Skeletal muscle cell (primary cell): ENCODE data around the gene SERAC1.

Experiments
- DNase-seq: peaks from one replicate; pipeline ENCODE4 v3.0.0-alpha.2; 2010; ENCODE audit warnings: low read depth
- H3K4me3 ChIP-seq: 2 replicates; pipeline ENCODE4 v1.5.1; 2011; ENCODE audit warnings: low read depth, mild to moderate bottlenecking, control low read depth, low read length, moderate library complexity

Gene SERAC1

GRCh38 chr6:158086054-158086503 lies 82.0 kb downstream of the SERAC1 start:
- no peak overlapping the region for H3K4me3 ChIP-seq
- DNase-seq: no peak

GRCh38 chr6:158085261-158086053 lies 82.6 kb downstream of the SERAC1 start:
- no peak overlapping the region for H3K4me3 ChIP-seq
- no peak for DNase-seq

- no peak overlapping the region for H3K4me3 ChIP-seq
- no peak for DNase-seq
These were observed 84.4 kb downstream of the SERAC1 start for GRCh38 chr6:158083455-158084325.

- no peak for DNase-seq
- H3K4me3 ChIP-seq: no peak overlapping the region
These were observed 86.5 kb downstream of the SERAC1 start for GRCh38 chr6:158081657-158081935.

GRCh38 chr6:158080849-158081656 lies 87.0 kb downstream of the SERAC1 start:
- no peak overlapping the region for H3K4me3 ChIP-seq
- no peak for DNase-seq

GRCh38 chr6:158078320-158078719 lies 89.7 kb downstream of the SERAC1 start:
- no peak overlapping the region for H3K4me3 ChIP-seq
- no peak for DNase-seq

GRCh38 chr6:158077676-158078075 lies 90.4 kb downstream of the SERAC1 start:
- DNase-seq: no peak
- H3K4me3 ChIP-seq: no peak overlapping the region

GRCh38 chr6:158076548-158076947 lies 91.5 kb downstream of the SERAC1 start:
- no peak for DNase-seq

GRCh38 chr6:158073776-158074175 lies 94.3 kb downstream of the SERAC1 start:
- DNase-seq: no peak
- H3K4me3 ChIP-seq: no peak overlapping the region

More at GRCh38 chr6:158076548-158076947, 91.5 kb downstream of the SERAC1 start:
- H3K4me3 ChIP-seq: no peak overlapping the region

GRCh38 chr6:158072083-158072721 lies 95.9 kb downstream of the SERAC1 start:
- DNase-seq: no peak

GRCh38 chr6:158071121-158072082 lies 96.7 kb downstream of the SERAC1 start:
- H3K4me3 ChIP-seq: no peak overlapping the region
- no peak for DNase-seq

More at GRCh38 chr6:158072083-158072721, 95.9 kb downstream of the SERAC1 start:
- no peak overlapping the region for H3K4me3 ChIP-seq

GRCh38 chr6:158070513-158070912 lies 97.5 kb downstream of the SERAC1 start:
- DNase-seq: no peak
- H3K4me3 ChIP-seq: no peak overlapping the region

GRCh38 chr6:158069800-158070195 lies 98.3 kb downstream of the SERAC1 start:
- H3K4me3 ChIP-seq: no peak overlapping the region
- no peak for DNase-seq

GRCh38 chr6:158068893-158069799 lies 98.9 kb downstream of the SERAC1 start:
- no peak overlapping the region for H3K4me3 ChIP-seq
- no peak for DNase-seq

GRCh38 chr6:158068156-158068892 lies 99.7 kb downstream of the SERAC1 start:
- no peak overlapping the region for H3K4me3 ChIP-seq
- no peak for DNase-seq

- H3K4me3 ChIP-seq: no peak overlapping the region
- no peak for DNase-seq
These were observed 100.5 kb downstream of the SERAC1 start for GRCh38 chr6:158067436-158068015.
